Uterus (tissue), 2 donors: ENCODE results near the gene TMEM169.

Experiments used
- CTCF ChIP-seq, 4 experiments: fragments of 200-600 bp in 2 of 4; fragments of 450-650 bp in 2 of 4; sonication (generic) in 2 of 4; IDR thresholded peaks; one replicate each; pipeline ENCODE4 v1.5.1; 2016 to 2019; ENCODE audit warnings: antibody characterized with exemption in 4 of 4, mild to moderate bottlenecking in 2 of 4, moderate library complexity in 1 of 4
- POLR2A ChIP-seq, 2 donors: fragments of 450-650 bp; IDR thresholded peaks; one replicate each; pipeline ENCODE4 v1.6.1; 2016; ENCODE audit warnings: antibody characterized with exemption in 2 of 2, mild to moderate bottlenecking in 1 of 2, moderate library complexity in 1 of 2

DNA sequence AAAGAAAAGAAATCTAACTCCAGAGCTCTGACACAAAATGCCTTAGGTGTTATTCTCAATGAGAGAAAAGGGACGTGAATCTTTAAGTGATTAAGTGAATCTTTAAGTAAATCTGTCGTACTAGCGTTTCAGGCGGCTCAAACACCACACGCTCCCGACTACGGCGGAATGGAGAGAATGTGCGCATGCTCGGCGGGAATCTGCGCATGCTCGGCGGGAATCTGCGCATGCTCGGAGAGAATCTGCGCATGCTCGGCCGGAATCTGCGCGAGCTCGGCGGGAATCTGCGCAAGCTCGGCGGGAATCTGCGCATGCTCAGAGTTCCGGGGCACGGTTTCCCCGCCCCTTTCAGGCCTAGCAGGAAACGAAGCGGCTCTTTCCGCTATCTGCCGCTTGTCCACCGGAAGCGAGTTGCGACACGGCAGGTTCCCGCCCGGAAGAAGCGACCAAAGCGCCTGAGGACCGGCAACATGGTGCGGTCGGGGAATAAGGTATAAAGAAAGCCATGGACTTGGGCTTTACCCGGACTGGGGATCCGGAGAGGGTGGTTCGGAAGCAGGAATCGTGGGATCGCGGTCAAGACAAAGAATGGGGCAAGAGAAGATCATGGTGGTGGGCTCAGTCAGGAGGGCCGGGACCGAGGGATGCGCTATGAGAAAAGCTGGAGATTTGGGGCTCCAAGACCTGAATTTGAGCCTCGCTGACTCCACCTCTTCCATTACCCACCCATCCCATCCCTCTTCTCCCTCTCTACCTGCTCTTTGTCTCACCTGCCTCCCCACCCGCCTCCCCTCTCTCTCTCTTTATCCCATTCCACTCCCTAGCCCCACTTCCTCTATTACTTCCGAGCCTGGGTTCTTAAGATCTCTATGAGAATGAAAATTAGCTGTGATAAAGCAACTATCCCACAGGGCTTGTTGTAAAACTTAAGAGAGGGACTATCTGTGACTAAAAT is 27.5 kb downstream of the TMEM169 start, which contains the start of gene XRCC5:
- TF ChIP-seq CTCF (IDR thresholded peaks at IDR 0.05) (peak in 2 of 4 experiments; percentile 10 to 33), POLR2A (IDR thresholded peaks at IDR 0.05) (peak in 1 of 2 donors; percentile 59)
